Astrocyte of the cerebellum (primary cell): ENCODE measurements around the gene RBCK1.

Experiments
- DNase-seq: peaks from one replicate; pipeline ENCODE4 v3.0.0-alpha.2; 2011; ENCODE audit warnings: low read depth
- H3K4me3 ChIP-seq: 2 replicates; pipeline ENCODE4 v1.5.1; 2011; ENCODE audit warnings: mild to moderate bottlenecking, low read depth, low read length, moderate library complexity
- in situ Hi-C: cut with HindIII; loops from 2 replicates; pipeline ENCODE4 v1.10.0; 2017; ENCODE audit warnings: low sequenced_read_pairs
- TF ChIP-seq, protein P1 (sequence below): IDR thresholded peaks from 2 replicates; pipeline ENCODE4 v1.5.1; 2012; ENCODE audit warnings: low read length, low read depth, moderate library complexity, mild to moderate bottlenecking; ENCODE audit errors: missing control alignments

RBCK1 gene

GRCh38 chr20:404088-404487, 4.0 kb upstream of the RBCK1 start:
- in situ Hi-C loops: no loop called here
- DNase-seq: no peak
- TF ChIP-seq, protein P1, sequence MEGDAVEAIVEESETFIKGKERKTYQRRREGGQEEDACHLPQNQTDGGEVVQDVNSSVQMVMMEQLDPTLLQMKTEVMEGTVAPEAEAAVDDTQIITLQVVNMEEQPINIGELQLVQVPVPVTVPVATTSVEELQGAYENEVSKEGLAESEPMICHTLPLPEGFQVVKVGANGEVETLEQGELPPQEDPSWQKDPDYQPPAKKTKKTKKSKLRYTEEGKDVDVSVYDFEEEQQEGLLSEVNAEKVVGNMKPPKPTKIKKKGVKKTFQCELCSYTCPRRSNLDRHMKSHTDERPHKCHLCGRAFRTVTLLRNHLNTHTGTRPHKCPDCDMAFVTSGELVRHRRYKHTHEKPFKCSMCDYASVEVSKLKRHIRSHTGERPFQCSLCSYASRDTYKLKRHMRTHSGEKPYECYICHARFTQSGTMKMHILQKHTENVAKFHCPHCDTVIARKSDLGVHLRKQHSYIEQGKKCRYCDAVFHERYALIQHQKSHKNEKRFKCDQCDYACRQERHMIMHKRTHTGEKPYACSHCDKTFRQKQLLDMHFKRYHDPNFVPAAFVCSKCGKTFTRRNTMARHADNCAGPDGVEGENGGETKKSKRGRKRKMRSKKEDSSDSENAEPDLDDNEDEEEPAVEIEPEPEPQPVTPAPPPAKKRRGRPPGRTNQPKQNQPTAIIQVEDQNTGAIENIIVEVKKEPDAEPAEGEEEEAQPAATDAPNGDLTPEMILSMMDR: no peak
- H3K4me3 ChIP-seq: no peak overlapping the region

DNA sequence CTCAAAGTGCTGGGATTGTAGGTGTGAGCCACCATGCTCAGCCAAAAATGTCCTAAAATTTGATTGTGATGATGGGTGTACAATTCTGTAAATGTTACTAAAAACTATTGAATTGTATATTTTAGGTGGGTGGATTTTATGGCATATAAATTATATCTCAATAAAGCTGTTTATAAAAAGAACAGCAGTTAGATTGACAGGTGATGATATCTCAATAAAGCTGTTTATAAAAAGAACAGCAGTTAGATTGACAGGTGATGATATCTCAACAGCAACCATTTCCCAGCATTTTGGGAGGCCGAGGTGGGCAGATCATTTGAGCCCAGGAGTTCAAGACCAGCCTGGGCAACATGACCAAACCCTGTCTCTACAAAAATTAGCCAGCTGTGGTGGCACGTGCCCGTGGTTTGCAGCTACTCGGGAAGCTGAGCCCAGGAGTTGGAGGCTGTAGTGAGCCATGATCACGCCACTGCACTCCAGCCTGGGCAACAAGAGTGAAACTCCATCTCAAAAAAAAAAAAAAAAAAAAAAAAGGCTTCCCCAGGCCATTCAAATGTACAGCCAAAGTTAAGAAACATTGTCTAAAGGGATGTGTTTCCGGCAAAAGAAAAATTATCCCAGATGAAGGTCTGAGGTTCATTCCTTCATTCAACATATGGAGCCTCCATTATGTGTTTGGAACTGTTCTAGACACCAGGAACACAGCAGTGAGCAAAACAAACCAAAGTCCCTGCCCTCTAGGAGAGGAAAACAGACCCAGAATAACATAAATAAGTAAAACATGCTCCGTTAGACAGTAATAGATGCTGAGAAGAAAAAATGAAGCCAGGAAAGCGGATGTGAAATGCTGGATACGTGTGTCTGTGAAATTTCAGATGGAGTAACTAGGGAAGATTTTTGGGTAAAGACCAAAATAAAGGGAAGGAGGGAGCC, 1.6 kb upstream of the RBCK1 start:
- DNase-seq: no peak

DNA sequence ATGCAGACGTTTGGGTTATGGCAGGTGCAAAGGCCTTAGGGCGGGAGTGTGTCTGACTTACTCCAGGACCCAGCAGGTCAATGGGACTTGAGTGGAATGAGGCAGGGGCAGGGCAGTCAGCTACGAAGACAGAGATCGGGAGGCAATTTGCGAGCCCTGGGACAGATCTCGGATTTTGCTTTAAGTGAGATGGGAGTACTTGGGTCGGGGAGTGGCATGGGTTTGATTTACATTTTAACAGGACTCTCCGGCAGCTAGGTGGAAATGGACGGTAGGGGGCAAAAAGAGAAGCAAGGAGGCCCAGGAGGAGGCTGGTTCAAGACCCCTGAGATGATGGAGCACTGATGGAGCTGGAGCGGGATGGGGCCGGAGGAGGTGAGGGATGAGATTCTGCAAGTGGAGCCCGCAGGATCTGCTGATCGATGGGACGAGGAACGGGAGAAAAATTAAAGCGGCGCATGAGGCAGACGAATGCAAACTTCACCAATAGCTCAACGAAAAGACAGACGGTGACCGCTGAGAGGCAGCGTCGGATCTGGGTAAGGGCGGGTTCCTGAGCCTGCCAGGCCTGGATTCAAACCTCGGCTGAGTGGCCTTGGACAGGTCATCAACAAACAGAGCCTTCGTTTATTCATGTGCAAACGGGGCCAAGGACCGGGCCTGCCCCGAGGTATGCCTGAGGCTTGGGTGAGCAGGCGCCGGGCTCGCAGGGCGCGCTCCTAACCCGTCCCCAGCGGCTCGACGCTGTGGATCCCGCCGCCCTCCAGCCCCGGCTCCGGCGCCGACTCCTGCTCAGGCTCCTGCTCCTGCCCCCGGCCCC, 756 bp upstream of the RBCK1 start:
- in situ Hi-C loops: no loop called here
- peak overlapping the region; percentile 98 for H3K4me3 ChIP-seq
- peak; percentile 32 for DNase-seq

More for the DNA sequence above, 1.6 kb upstream of the RBCK1 start:
- in situ Hi-C loops: no loop called here
- no peak overlapping the region for H3K4me3 ChIP-seq
- TF ChIP-seq, protein P1: no peak

DNA sequence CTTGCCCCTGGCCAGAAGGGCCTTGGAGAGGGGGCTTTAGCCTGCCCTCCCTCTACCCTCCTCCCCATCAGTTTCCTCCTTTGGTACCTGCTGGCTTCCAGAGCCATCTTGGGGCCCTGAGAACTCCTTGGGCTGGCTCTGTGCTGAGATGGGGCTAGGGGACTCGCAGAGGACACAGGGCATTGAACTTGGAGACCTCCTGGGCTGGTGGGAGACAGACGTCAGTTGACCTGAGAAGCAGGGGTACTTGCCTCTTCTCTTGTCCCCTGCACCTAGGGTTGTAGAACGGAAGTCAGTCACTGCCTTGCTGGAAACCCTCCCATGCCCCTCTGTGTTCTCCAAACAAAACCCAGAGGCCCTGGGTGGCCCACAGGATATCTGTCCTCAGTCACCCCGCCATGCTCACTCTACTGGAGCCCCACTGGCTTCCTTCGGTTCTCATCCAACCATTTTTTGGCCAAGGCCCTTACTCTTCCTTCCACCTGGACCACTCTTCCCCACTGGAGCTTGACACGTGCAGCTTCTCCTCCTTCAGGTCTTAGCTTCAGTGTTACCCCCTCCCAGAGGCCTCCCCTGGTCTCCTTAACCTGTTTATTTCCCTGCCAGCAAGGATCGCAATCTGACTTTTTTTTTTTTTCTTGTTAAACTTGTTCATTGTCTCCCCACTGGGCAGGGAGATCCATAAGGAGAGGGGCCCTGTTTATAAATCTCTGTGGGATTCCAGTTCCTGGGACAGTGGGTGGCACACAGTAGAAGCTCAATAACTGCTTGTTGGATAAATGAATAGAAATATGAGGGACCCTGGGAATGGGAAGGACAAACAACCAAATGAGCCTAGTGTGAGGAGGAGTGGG, 971 bp downstream of the RBCK1 start:
- TF ChIP-seq, protein P1: no peak
- H3K4me3 ChIP-seq: peak overlapping the region; percentile 98
- in situ Hi-C loops: no loop called here
- no peak for DNase-seq

More for the DNA sequence above, 756 bp upstream of the RBCK1 start:
- TF ChIP-seq, protein P1: peak; percentile 36

GRCh38 chr20:409697-410559, 1.8 kb downstream of the RBCK1 start:
- DNase-seq: no peak
- peak overlapping the region; percentile 98 for H3K4me3 ChIP-seq
- TF ChIP-seq, protein P1: no peak
- in situ Hi-C loops: no loop called here
